Lower lobe of right lung (tissue), 2 donors: Measurements from ENCODE around the gene PCDHGA10. TPM values are rescaled to one million over a fixed set of nuclear protein-coding genes. Genes with fewer than 3 reads are reported as not detected.
"Not testable (repeated sequence)": the region's sequence is repeated elsewhere in the genome, so short reads cannot be mapped to it uniquely, and the experiment has no call there.

Source experiments
- ATAC-seq, 2 donors: fragments of 200-7000 bp; cut with Tn5 transposase; one replicate each; pipeline ENCODE4 v1.9.1; 2020 to 2022; ENCODE audit warnings: mild to moderate bottlenecking in 2 of 2, moderate library complexity in 2 of 2
- DNase-seq: peaks from one replicate; pipeline ENCODE4 v3.0.0-alpha.2; 2020
- H3K27ac ChIP-seq: fragments of 200-600 bp; one replicate; pipeline ENCODE4 v1.8.0; 2022
- H3K27me3 ChIP-seq: fragments of 200-600 bp; one replicate; pipeline ENCODE4 v1.8.0; 2022; ENCODE audit warnings: low read depth
- H3K36me3 ChIP-seq: fragments of 200-600 bp; one replicate; pipeline ENCODE4 v1.8.0; 2022; ENCODE audit warnings: mild to moderate bottlenecking
- H3K4me1 ChIP-seq: fragments of 200-600 bp; one replicate; pipeline ENCODE4 v1.8.0; 2022
- H3K4me3 ChIP-seq: fragments of 200-600 bp; one replicate; pipeline ENCODE4 v1.8.0; 2022; ENCODE audit warnings: mild to moderate bottlenecking
- H3K9me3 ChIP-seq: fragments of 200-600 bp; one replicate; pipeline ENCODE4 v1.8.0; 2022
- intact Hi-C: fragments of 100-400 bp; cut with DNase I; formaldehyde crosslinking; loops from one replicate; pipeline ENCODE4 v1.11.0; 2022
- total RNA-seq: library from RNA; stranded (reverse); fragmentation: NEBNext Ultra II Directional; extraction: Animal tissue kit (Norgen Biotek cat#: 25700); gene quantifications from one replicate; pipeline ENCODE4 v1.2.1, GENCODE V29; 2021
- TF ChIP-seq, protein P1 (sequence below): fragments of 200-600 bp; IDR thresholded peaks from one replicate; pipeline ENCODE4 v1.8.0; 2022; ENCODE audit warnings: antibody characterized with exemption, mild to moderate bottlenecking
- donor health status: DM: no; HTN: yes; CAD: no; lungs with severe emphysema.

Gene PCDHGA10
- total RNA-seq, 1 donor from 2014 or later, result 5.4 TPM

DNA sequence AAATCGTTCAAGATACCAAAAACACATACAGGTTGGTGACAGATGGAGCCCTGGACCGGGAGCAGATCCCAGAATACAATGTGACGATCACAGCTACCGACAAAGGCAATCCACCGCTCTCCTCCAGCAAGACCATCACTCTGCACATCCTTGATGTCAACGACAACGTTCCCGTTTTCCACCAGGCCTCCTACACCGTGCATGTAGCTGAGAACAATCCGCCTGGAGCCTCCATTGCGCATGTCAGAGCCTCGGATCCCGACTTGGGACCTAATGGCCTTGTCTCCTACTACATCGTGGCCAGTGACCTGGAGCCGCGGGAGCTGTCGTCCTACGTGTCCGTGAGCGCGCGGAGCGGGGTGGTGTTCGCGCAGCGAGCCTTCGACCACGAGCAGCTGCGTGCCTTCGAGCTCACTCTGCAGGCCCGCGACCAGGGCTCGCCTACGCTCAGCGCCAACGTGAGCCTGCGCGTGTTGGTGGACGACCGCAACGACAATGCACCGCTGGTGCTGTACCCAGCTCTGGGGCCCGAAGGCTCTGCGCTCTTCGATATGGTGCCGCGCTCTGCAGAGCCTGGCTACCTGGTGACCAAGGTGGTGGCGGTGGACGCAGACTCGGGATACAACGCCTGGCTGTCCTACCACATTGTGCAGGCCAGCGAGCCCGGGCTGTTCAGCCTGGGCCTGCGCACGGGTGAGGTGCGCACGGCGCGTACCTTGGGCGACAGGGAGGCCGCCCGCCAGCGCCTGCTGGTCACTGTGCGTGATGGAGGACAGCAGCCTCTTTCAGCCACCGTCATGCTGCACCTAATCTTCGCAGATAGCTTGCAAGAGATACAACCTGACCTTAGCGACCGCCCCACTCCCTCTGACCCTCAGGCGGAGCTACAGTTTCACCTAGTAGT is 41.0 kb upstream of the PCDHGA10 start:
- Histone ChIP-seq H3K27ac (no peak overlapping the region), H3K4me1 (no peaks in the 10 kb centered on the region), H3K36me3 (no peaks in the 10 kb centered on the region), H3K4me3 (no peak overlapping the region), H3K9me3 (peaks cover 70% of the 10 kb centered on the region), H3K27me3 (peaks cover 27% of the 10 kb centered on the region)
- ATAC-seq, result no peak
- TF ChIP-seq, protein P1, sequence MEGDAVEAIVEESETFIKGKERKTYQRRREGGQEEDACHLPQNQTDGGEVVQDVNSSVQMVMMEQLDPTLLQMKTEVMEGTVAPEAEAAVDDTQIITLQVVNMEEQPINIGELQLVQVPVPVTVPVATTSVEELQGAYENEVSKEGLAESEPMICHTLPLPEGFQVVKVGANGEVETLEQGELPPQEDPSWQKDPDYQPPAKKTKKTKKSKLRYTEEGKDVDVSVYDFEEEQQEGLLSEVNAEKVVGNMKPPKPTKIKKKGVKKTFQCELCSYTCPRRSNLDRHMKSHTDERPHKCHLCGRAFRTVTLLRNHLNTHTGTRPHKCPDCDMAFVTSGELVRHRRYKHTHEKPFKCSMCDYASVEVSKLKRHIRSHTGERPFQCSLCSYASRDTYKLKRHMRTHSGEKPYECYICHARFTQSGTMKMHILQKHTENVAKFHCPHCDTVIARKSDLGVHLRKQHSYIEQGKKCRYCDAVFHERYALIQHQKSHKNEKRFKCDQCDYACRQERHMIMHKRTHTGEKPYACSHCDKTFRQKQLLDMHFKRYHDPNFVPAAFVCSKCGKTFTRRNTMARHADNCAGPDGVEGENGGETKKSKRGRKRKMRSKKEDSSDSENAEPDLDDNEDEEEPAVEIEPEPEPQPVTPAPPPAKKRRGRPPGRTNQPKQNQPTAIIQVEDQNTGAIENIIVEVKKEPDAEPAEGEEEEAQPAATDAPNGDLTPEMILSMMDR, result no peak
- DNase-seq, result no peak
- intact Hi-C loops, result no loop called here

DNA sequence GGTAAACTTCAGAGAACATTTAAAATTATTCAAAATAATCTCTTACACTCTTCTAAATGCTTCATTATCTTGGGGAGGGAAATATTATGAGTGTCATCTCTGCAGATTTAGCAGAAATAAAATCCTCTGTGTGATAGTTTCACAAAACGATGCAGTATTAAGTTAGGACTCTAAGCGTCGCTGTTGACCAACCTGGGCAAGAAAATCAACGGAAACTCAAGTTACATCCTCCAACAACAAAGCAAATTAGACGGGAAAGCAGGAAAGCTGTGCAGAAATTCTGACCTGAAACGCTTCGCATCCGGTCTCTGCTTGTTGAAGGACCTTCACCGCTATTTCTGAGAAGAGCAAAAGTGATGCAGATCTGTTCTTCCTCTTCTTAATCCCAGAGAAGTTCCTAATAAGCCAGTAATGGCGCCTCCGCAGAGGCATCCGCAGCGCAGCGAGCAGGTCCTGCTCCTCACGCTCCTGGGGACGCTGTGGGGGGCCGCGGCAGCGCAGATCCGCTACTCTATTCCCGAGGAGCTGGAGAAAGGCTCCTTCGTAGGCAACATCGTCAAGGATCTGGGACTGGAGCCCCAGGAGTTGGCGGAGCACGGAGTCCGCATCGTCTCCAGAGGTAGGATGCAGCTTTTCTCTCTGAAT is 39.0 kb upstream of the PCDHGA10 start, which contains the start of gene PCDHGA6:
TSS of gene PCDHGA6 (plus strand) at position 219 of the 645 bp plus-strand sequence. CDS start at position 412, 193 bp downstream.
- TF ChIP-seq, protein P1, result peak; percentile 35
- Histone ChIP-seq H3K36me3 (no peaks in the 10 kb centered on the region), H3K27me3 (peaks cover 22% of the 10 kb centered on the region), H3K4me1 (no peaks in the 10 kb centered on the region), H3K4me3 (peak within 1 kb of the TSS; percentile 23), H3K27ac (no peak within 1 kb of the TSS), H3K9me3 (peaks cover 80% of the 10 kb centered on the region)
- DNase-seq (no peak), ATAC-seq (no peak)
- intact Hi-C loops, result no loop called here

DNA sequence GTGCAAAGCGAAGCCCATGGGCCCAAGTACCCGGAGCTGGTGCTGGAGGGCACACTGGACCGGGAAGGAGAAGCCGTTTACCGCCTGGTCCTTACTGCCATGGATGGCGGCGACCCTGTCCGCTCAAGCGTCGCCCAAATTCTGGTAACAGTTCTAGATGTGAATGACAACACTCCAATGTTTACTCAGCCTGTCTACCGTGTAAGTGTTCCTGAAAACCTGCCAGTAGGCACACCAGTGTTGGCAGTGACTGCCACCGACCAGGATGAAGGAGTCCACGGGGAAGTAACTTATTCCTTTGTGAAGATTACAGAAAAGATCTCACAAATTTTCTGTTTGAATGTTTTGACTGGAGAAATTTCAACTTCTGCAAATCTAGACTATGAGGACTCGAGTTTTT is 38.2 kb upstream of the PCDHGA10 start:
- peaks cover 22% of the 10 kb centered on the region for H3K27me3 ChIP-seq
- intact Hi-C loops, result no loop called here
- ATAC-seq, result no peak

DNA sequence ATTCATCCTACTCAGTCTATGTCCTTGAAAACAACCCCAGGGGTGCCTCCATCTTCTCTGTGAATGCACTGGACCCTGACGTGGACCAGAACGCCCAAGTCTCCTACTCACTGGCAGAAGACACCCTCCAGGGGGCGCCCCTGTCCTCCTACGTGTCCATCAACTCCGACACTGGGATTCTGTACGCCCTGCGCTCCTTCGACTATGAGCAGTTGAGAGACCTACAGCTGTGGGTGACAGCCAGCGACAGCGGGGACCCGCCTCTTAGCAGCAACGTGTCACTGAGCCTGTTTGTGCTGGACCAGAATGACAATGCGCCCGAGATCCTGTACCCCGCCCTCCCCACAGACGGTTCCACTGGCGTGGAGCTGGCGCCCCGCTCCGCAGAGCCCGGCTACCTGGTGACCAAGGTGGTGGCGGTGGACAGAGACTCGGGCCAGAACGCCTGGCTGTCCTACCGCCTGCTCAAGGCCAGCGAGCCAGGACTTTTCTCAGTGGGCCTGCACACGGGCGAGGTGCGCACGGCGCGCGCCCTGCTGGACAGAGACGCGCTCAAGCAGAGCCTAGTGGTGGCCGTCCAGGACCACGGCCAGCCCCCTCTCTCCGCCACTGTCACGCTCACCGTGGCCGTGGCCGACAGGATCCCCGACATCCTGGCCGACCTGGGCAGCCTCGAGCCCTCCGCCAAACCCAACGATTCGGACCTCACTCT is 37.2 kb upstream of the PCDHGA10 start:
- H3K36me3 ChIP-seq, intact Hi-C loops, H3K4me1 ChIP-seq, DNase-seq, H3K27ac ChIP-seq, ATAC-seq, H3K4me3 ChIP-seq: not testable (repeated sequence)
- Histone ChIP-seq H3K9me3 (peaks cover 73% of the 10 kb centered on the region), H3K27me3 (peaks cover 16% of the 10 kb centered on the region)

More for the DNA sequence above, 38.2 kb upstream of the PCDHGA10 start:
- DNase-seq, result no peak
- TF ChIP-seq, protein P1, result no peak
- Histone ChIP-seq H3K9me3 (peaks cover 74% of the 10 kb centered on the region), H3K36me3 (no peaks in the 10 kb centered on the region), H3K4me1 (no peaks in the 10 kb centered on the region), H3K4me3 (no peak overlapping the region), H3K27ac (no peak overlapping the region)

GRCh38 chr5:141382469-141383294 is 30.1 kb upstream of the PCDHGA10 start, which contains the start of gene PCDHGA7:
PCDHGA7 (plus strand) TSS chr5:141382742; CDS start chr5:141382900, 158 bp downstream.
- H3K4me1 ChIP-seq, result no peaks in the 10 kb centered on the region
- ATAC-seq, result no peak
- DNase-seq, result no peak
- peaks cover 83% of the 10 kb centered on the region for H3K9me3 ChIP-seq
- no peaks in the 10 kb centered on the region for H3K36me3 ChIP-seq
- no peak within 1 kb of the TSS for H3K27ac ChIP-seq
- intact Hi-C loops, result no loop called here
- TF ChIP-seq, protein P1, result no peak
- H3K27me3 ChIP-seq, result peaks cover 7% of the 10 kb centered on the region
- peak within 1 kb of the TSS; percentile 18 for H3K4me3 ChIP-seq
